ENCODE data around the gene C7orf25. TPM values are rescaled to one million over a fixed set of nuclear protein-coding genes. Genes with fewer than 3 reads are reported as not detected.
A peak's percentile ranks its signal among the peaks of the same experiment; 100 is the strongest.

Gene C7orf25
- total RNA-seq (5.9 and 8.8 TPM in 2 replicates), polyA plus RNA-seq (5.9 and 8.5 TPM in 2 replicates), polyA minus RNA-seq (ENCODE audit: low replicate concordance) (0.85 and 1.1 TPM in 2 replicates)
- polyA plus RNA-seq (2012), result 5.7 and 6.1 TPM in 2 replicates

DNA sequence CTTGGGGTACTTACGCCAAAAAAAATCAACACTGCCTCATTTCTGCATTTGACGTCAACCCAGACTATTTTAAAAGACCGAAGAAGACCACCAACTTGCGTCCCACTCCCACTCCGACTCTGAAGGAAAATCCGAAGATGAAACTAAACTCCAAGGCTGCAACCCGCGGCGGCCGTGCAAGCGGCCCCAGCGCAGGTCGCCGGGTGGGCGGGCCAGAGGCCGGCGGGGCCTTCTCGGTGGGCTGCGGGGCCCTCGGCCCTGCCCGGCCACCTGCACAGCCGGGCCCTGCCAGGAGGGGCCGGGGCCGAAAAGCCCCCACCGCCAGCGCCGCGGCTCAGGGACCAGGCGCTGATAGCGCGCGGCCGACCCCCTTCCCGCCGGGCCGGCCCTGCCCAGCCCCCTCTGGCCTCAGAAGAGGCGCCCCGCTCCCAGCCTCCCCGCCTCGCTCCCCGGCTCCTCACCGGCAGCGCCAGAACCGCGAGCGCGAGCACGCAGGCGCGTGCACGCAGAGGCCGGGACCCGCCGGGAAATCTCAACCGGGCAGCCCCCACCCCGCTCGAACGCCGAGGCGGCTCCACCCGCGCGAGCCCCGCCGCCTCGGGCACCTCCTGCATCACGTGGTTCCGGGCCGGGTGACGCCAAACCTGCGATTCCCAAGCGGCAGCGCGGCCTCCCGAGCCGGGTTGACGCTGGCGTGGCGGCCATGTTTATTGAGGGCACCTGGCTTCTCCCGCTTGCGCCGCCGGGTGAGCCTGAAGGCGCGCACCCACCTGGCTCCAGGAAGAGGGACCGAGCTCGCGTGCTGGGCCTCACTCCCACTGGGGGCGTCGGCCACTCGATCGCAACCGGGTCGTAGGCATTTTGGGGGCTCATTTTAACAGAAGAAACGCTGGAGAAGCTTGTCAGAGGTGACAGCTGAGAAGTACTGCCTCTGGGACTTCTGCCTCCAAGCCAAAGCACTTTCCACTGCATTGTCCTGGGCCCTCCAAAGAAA lies at the start of gene C7orf25:
TSS of gene C7orf25 (minus strand) at position 617 of the 994 bp plus-strand sequence. CDS start 1,170 bp downstream, outside the sequence.
- DNase-seq (ENCODE audit: low read depth in 2 of 2), result peak; percentile 91 to 92
- Histone ChIP-seq H3K79me2 (ENCODE audit: control insufficient read depth, insufficient read depth, low read length) (peaks cover 7% of the 10 kb centered on the region), H3K4me1 (ENCODE audit: control insufficient read depth, extremely low read depth, insufficient read depth, low read length) (peaks cover 7% of the 10 kb centered on the region)

DNA sequence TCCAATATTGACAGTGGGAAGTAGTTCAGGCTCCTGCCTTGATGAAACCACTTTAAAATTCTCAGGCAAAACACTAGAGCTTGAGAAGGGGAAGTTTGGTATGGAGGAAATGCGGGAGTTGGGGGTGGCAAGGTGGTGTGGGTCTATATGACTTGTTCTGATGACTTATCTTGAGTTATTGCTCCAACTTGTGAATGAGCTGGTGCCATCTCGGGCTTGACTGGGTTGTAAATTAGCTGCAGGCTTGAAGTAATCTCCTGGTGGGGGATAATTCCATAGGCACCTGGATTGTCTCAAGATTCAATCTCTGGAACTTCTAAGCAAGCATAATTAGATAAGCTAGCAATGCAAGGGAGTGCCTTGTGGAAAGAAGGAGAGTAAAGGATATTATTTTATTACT lies 49.3 kb upstream of the C7orf25 start:
- H3K4me3 ChIP-seq (replicated peaks in 1 of 4; ENCODE audit: control extremely low read depth in 1 of 4, insufficient read depth in 1 of 4, low read depth in 3 of 4, low read length in 4 of 4), result no peak overlapping the region
- no peak for TF ChIP-seq EZH2 (IDR thresholded peaks at IDR 0.05; ENCODE audit: low read length, missing control alignments)
- TF ChIP-seq, protein P1, sequence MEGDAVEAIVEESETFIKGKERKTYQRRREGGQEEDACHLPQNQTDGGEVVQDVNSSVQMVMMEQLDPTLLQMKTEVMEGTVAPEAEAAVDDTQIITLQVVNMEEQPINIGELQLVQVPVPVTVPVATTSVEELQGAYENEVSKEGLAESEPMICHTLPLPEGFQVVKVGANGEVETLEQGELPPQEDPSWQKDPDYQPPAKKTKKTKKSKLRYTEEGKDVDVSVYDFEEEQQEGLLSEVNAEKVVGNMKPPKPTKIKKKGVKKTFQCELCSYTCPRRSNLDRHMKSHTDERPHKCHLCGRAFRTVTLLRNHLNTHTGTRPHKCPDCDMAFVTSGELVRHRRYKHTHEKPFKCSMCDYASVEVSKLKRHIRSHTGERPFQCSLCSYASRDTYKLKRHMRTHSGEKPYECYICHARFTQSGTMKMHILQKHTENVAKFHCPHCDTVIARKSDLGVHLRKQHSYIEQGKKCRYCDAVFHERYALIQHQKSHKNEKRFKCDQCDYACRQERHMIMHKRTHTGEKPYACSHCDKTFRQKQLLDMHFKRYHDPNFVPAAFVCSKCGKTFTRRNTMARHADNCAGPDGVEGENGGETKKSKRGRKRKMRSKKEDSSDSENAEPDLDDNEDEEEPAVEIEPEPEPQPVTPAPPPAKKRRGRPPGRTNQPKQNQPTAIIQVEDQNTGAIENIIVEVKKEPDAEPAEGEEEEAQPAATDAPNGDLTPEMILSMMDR (conservative IDR thresholded peaks at IDR 0.05 in 1 of 2, IDR thresholded peaks at IDR 0.05 in 1 of 2; ENCODE audit: low read depth in 1 of 2, low read length in 2 of 2), result no peak
- no peaks in the 10 kb centered on the region for H3K4me1 ChIP-seq (ENCODE audit: control insufficient read depth, extremely low read depth, insufficient read depth, low read length)
- H3K9ac ChIP-seq (ENCODE audit: insufficient read depth, low read length), result no peak overlapping the region
- H3K9me3 ChIP-seq (ENCODE audit: control insufficient read depth, insufficient read depth, low read depth, low read length), result no peaks in the 10 kb centered on the region
- H3K4me2 ChIP-seq (ENCODE audit: extremely low read depth, insufficient read depth, low read length), result no peak overlapping the region
- no peak for DNase-seq (ENCODE audit: low read depth in 2 of 2)
- no peaks in the 10 kb centered on the region for H3K79me2 ChIP-seq (ENCODE audit: control insufficient read depth, insufficient read depth, low read length)
- no peak overlapping the region for H3K27ac ChIP-seq (ENCODE audit: insufficient read depth, low read length)
- H2AFZ ChIP-seq (ENCODE audit: low read length), result no peak overlapping the region
- peaks cover 4% of the 10 kb centered on the region for H3K27me3 ChIP-seq (ENCODE audit: control insufficient read depth, insufficient read depth, low read length)
- no peaks in the 10 kb centered on the region for H3K36me3 ChIP-seq (ENCODE audit: control insufficient read depth, insufficient read depth, low read length)
- H4K20me1 ChIP-seq (ENCODE audit: control insufficient read depth, extremely low read depth, insufficient read depth, low read length), result no peaks in the 10 kb centered on the region

More for the DNA sequence above, at the start of gene C7orf25:
- H3K9ac ChIP-seq (ENCODE audit: insufficient read depth, low read length), result peak within 1 kb of the TSS; percentile 72
- H3K9me3 ChIP-seq (ENCODE audit: control insufficient read depth, insufficient read depth, low read depth, low read length), result no peaks in the 10 kb centered on the region
- peak within 1 kb of the TSS; percentile 58 for H3K27ac ChIP-seq (ENCODE audit: insufficient read depth, low read length)
- no peaks in the 10 kb centered on the region for H4K20me1 ChIP-seq (ENCODE audit: control insufficient read depth, extremely low read depth, insufficient read depth, low read length)
- H3K27me3 ChIP-seq (ENCODE audit: control insufficient read depth, insufficient read depth, low read length), result no peaks in the 10 kb centered on the region
- peak within 1 kb of the TSS; percentile 88 for H2AFZ ChIP-seq (ENCODE audit: low read length)
- peak within 1 kb of the TSS; percentile 89 for H3K4me2 ChIP-seq (ENCODE audit: extremely low read depth, insufficient read depth, low read length)
- no peaks in the 10 kb centered on the region for H3K36me3 ChIP-seq (ENCODE audit: control insufficient read depth, insufficient read depth, low read length)
- TF ChIP-seq EZH2 (IDR thresholded peaks at IDR 0.05; ENCODE audit: low read length, missing control alignments), result no peak
- TF ChIP-seq, protein P1 (conservative IDR thresholded peaks at IDR 0.05 in 1 of 2, IDR thresholded peaks at IDR 0.05 in 1 of 2; ENCODE audit: low read depth in 1 of 2, low read length in 2 of 2), result no peak
- peak within 1 kb of the TSS; percentile 73 to 81 (median 79) for H3K4me3 ChIP-seq (replicated peaks in 1 of 4; ENCODE audit: control extremely low read depth in 1 of 4, insufficient read depth in 1 of 4, low read depth in 3 of 4, low read length in 4 of 4)

DNA sequence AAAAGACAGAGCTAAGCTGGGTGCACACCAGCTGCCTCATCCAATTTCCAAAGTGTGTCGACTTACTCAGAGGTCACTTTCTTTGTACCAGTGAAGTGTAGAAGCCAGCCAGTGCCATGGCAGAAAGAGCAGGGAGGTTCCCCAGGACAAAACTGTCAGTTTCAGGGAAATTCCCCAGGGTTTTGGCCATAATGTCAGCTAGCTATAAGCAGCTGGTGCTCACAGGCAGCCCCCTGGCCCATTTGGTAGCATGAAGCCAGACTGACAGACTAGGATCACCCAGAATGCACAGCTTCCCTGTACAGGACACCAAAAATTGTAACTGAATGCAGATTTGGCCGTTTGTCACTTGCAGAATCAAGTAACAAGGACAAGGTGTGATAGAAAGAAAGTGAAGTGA lies 48.9 kb upstream of the C7orf25 start:
- DNase-seq (ENCODE audit: low read depth in 2 of 2), result no peak
- no peak for TF ChIP-seq EZH2 (IDR thresholded peaks at IDR 0.05; ENCODE audit: low read length, missing control alignments)
- TF ChIP-seq, protein P1 (conservative IDR thresholded peaks at IDR 0.05 in 1 of 2, IDR thresholded peaks at IDR 0.05 in 1 of 2; ENCODE audit: low read depth in 1 of 2, low read length in 2 of 2), result no peak
- Histone ChIP-seq H3K9ac (ENCODE audit: insufficient read depth, low read length) (no peak overlapping the region), H3K4me1 (ENCODE audit: control insufficient read depth, extremely low read depth, insufficient read depth, low read length) (no peaks in the 10 kb centered on the region), H3K9me3 (ENCODE audit: control insufficient read depth, insufficient read depth, low read depth, low read length) (no peaks in the 10 kb centered on the region), H3K4me3 (replicated peaks in 1 of 4; ENCODE audit: control extremely low read depth in 1 of 4, insufficient read depth in 1 of 4, low read depth in 3 of 4, low read length in 4 of 4) (no peak overlapping the region), H4K20me1 (ENCODE audit: control insufficient read depth, extremely low read depth, insufficient read depth, low read length) (no peaks in the 10 kb centered on the region), H3K27me3 (ENCODE audit: control insufficient read depth, insufficient read depth, low read length) (peaks cover 4% of the 10 kb centered on the region), H3K4me2 (ENCODE audit: extremely low read depth, insufficient read depth, low read length) (no peak overlapping the region), H3K36me3 (ENCODE audit: control insufficient read depth, insufficient read depth, low read length) (no peaks in the 10 kb centered on the region), H3K27ac (ENCODE audit: insufficient read depth, low read length) (no peak overlapping the region), H2AFZ (ENCODE audit: low read length) (no peak overlapping the region), H3K79me2 (ENCODE audit: control insufficient read depth, insufficient read depth, low read length) (no peaks in the 10 kb centered on the region)
